Activated naive CD8-positive, alpha-beta T cell treated with anti-CD3 and anti-CD28 coated beads, Interleukin-2, amount 10 ng/mL, durations not matched to agents 7 days and 5 days (primary cell): Measurements from ENCODE around the gene CAMK2A. TPM values are rescaled to one million over a fixed set of nuclear protein-coding genes. Genes with fewer than 3 reads are reported as not detected.

Experiments used
- ATAC-seq: fragments of 150-1000 bp; cut with Tn5 transposase; one replicate; pipeline ENCODE4 v1.10.0; 2021; ENCODE audit warnings: low read depth, moderate library complexity
- POLR2A ChIA-PET: fragments of 350-600 bp; sonication (Branson Sonifier 250); formaldehyde crosslinking; loops from one replicate; lab custom pipeline; 2021; ENCODE audit warnings: antibody characterized with exemption; lab: Charles Lee
- DNase-seq: peaks from one replicate; pipeline ENCODE4 v3.0.0; 2021
- H3K27ac Mint-ChIP-seq: one replicate; pipeline ENCODE4 v1.8.0; 2022; ENCODE audit warnings: mild to moderate bottlenecking, mixed read lengths
- H3K27me3 Mint-ChIP-seq: one replicate; pipeline ENCODE4 v1.8.0; 2022; ENCODE audit warnings: mild to moderate bottlenecking, moderate library complexity, mixed read lengths
- H3K36me3 Mint-ChIP-seq: one replicate; pipeline ENCODE4 v1.8.0; 2021; ENCODE audit warnings: mild to moderate bottlenecking, mixed read lengths
- H3K4me1 Mint-ChIP-seq: one replicate; pipeline ENCODE4 v1.8.0; 2021; ENCODE audit warnings: mixed read lengths
- H3K4me3 Mint-ChIP-seq: one replicate; pipeline ENCODE4 v1.8.0; 2022; ENCODE audit warnings: mild to moderate bottlenecking, moderate library complexity, mixed read lengths
- H3K9me3 Mint-ChIP-seq: one replicate; pipeline ENCODE4 v1.8.0; 2021; ENCODE audit warnings: mixed read lengths
- total RNA-seq, 2 experiments: library from RNA; stranded (reverse); gene quantifications; one replicate each; pipeline ENCODE4 v1.2.3, GENCODE V29; 2021

Gene CAMK2A
- total RNA-seq, 2 experiments from 2014 or later: not detected

DNA sequence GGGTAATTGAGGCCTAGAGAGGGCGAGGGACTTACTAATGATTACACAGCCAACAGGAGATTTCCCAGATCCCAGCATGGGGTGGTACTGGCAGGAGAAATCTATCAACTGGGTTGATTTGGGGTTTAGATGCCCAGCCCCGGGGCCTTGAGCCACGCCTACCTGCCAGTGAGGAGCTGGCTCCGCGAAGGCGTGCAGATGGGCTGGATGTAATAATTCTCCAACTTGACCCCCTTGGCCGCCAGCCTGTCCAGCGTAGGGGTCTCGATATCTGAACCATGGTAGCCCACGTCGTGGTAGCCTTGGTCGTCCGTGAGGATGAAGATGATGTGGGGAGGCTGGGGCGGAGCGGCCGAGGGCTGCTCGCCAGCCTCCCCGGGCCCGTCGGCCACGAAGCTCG, 12.3 kb upstream of the CAMK2A start:
- Mint-ChIP-seq H3K27me3 (peaks cover 46% of the 10 kb centered on the region), H3K9me3 (no peaks in the 10 kb centered on the region), H3K27ac (no peak overlapping the region), H3K36me3 (no peaks in the 10 kb centered on the region), H3K4me3 (no peak overlapping the region), H3K4me1 (peaks cover 9% of the 10 kb centered on the region)
- DNase-seq: no peak
- POLR2A ChIA-PET: no interaction called here
- ATAC-seq: no peak

- Mint-ChIP-seq H3K4me3 (no peak overlapping the region), H3K27me3 (peaks cover 46% of the 10 kb centered on the region), H3K27ac (no peak overlapping the region), H3K36me3 (no peaks in the 10 kb centered on the region), H3K9me3 (no peaks in the 10 kb centered on the region), H3K4me1 (peaks cover 9% of the 10 kb centered on the region)
- DNase-seq: no peak
- POLR2A ChIA-PET: no interaction called here
- no peak for ATAC-seq
These were observed 11.6 kb upstream of the CAMK2A start for GRCh38 chr5:150301170-150301505.

GRCh38 chr5:150300496-150301169, 11.1 kb upstream of the CAMK2A start:
- Mint-ChIP-seq H3K27me3 (peaks cover 46% of the 10 kb centered on the region), H3K4me3 (no peak overlapping the region), H3K27ac (no peak overlapping the region), H3K9me3 (no peaks in the 10 kb centered on the region), H3K4me1 (peaks cover 8% of the 10 kb centered on the region), H3K36me3 (no peaks in the 10 kb centered on the region)
- DNase-seq (no peak), ATAC-seq (no peak)
- POLR2A ChIA-PET: no interaction called here

DNA sequence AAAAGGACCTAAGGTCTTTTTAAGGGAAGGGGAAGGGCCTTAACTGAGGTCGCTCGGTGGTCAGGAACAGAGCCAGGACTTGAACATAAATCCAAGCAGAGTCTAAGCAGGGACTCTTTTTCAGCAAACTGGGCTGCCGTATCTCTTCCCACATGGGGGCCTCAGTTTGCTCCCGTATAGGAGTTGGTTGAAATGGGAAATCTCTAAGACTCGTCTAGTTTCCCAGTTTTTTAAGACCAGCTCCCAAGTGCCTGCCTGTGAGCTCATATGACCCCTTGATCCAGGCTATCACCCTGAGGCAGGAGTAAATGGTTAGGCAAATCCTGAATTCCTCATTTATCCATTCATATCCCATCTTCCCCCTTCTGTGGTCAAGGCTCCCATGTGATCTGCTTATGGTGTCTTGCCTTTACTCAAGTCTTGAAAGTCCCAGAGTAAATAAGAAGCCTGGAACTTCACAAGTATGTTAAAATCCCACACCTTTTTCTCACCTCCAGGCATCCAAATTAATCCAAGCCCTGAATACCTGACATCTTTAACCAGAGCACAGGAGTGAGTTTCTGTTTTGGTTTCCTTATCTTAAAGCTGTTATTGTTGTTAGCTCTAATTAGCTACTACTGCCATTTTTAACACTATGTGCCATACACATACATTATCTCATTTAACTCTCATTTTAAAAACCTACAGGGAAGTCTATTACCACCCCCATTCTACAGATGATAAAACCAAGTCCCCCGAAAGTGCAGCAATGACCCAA, 10.2 kb upstream of the CAMK2A start:
- ATAC-seq (no peak), DNase-seq (no peak)
- POLR2A ChIA-PET: no interaction called here
- Mint-ChIP-seq H3K4me1 (peaks cover 4% of the 10 kb centered on the region), H3K9me3 (no peaks in the 10 kb centered on the region), H3K27me3 (peaks cover 42% of the 10 kb centered on the region), H3K4me3 (no peak overlapping the region), H3K27ac (no peak overlapping the region), H3K36me3 (no peaks in the 10 kb centered on the region)

- ATAC-seq (no peak), DNase-seq (no peak)
- no peak overlapping the region for H3K4me3 Mint-ChIP-seq
- POLR2A ChIA-PET: no interaction called here
- H3K9me3 Mint-ChIP-seq: no peaks in the 10 kb centered on the region
- H3K4me1 Mint-ChIP-seq: peaks cover 4% of the 10 kb centered on the region
- no peaks in the 10 kb centered on the region for H3K36me3 Mint-ChIP-seq
- peaks cover 36% of the 10 kb centered on the region for H3K27me3 Mint-ChIP-seq
- H3K27ac Mint-ChIP-seq: no peak overlapping the region
These were observed 9.3 kb upstream of the CAMK2A start for GRCh38 chr5:150298701-150299451.

GRCh38 chr5:150297934-150298595, 8.5 kb upstream of the CAMK2A start:
- DNase-seq (no peak), ATAC-seq (no peak)
- Mint-ChIP-seq H3K4me1 (peaks cover 4% of the 10 kb centered on the region), H3K27ac (no peak overlapping the region), H3K27me3 (peaks cover 28% of the 10 kb centered on the region), H3K36me3 (no peaks in the 10 kb centered on the region), H3K9me3 (no peaks in the 10 kb centered on the region), H3K4me3 (no peak overlapping the region)
- POLR2A ChIA-PET: no interaction called here

- DNase-seq (no peak), ATAC-seq (no peak)
- peaks cover 4% of the 10 kb centered on the region for H3K4me1 Mint-ChIP-seq
- no peaks in the 10 kb centered on the region for H3K9me3 Mint-ChIP-seq
- H3K27ac Mint-ChIP-seq: no peak overlapping the region
- H3K36me3 Mint-ChIP-seq: no peaks in the 10 kb centered on the region
- peaks cover 22% of the 10 kb centered on the region for H3K27me3 Mint-ChIP-seq
- H3K4me3 Mint-ChIP-seq: no peak overlapping the region
- POLR2A ChIA-PET: no interaction called here
These were observed 7.8 kb upstream of the CAMK2A start for GRCh38 chr5:150297236-150297890.

- no peak for ATAC-seq
- no peak for DNase-seq
- POLR2A ChIA-PET: no interaction called here
- Mint-ChIP-seq H3K4me3 (no peak overlapping the region), H3K9me3 (no peaks in the 10 kb centered on the region), H3K4me1 (peaks cover 4% of the 10 kb centered on the region), H3K27ac (no peak overlapping the region), H3K27me3 (peaks cover 17% of the 10 kb centered on the region), H3K36me3 (no peaks in the 10 kb centered on the region)
These were observed 6.9 kb upstream of the CAMK2A start for GRCh38 chr5:150296496-150296895.

GRCh38 chr5:150295741-150296486, 6.3 kb upstream of the CAMK2A start:
- peaks cover 11% of the 10 kb centered on the region for H3K27me3 Mint-ChIP-seq
- no peak overlapping the region for H3K27ac Mint-ChIP-seq
- H3K4me3 Mint-ChIP-seq: no peak overlapping the region
- peaks cover 4% of the 10 kb centered on the region for H3K4me1 Mint-ChIP-seq
- no peaks in the 10 kb centered on the region for H3K9me3 Mint-ChIP-seq
- POLR2A ChIA-PET: no interaction called here
- DNase-seq (no peak), ATAC-seq (no peak)
- H3K36me3 Mint-ChIP-seq: no peaks in the 10 kb centered on the region

DNA sequence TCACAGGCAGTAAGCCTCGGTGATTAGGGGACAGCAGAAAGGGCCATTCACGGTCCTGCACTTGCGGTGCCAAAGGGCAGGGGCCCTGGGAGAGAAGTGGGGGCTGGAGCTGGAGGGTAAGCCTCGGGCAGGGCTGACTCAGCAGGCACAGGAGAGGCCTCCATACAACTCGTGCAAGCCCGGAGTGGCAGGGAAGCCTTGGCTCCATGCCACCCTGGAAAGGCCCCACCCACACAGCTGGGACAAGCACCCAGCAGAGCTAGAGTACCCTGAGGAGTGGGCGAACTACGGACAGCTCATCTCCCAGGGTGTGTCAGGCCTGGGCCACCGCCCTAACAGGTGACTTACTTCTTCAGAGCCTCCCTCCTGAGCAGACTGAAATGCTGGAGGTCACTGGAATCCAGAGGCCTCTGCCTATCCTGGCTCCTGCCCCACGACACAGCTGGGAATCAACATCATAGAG, 5.6 kb upstream of the CAMK2A start:
- Mint-ChIP-seq H3K4me1 (peaks cover 4% of the 10 kb centered on the region), H3K27ac (no peak overlapping the region), H3K36me3 (no peaks in the 10 kb centered on the region), H3K27me3 (peaks cover 9% of the 10 kb centered on the region), H3K9me3 (no peaks in the 10 kb centered on the region), H3K4me3 (no peak overlapping the region)
- ATAC-seq (no peak), DNase-seq (no peak)
- POLR2A ChIA-PET: no interaction called here

DNA sequence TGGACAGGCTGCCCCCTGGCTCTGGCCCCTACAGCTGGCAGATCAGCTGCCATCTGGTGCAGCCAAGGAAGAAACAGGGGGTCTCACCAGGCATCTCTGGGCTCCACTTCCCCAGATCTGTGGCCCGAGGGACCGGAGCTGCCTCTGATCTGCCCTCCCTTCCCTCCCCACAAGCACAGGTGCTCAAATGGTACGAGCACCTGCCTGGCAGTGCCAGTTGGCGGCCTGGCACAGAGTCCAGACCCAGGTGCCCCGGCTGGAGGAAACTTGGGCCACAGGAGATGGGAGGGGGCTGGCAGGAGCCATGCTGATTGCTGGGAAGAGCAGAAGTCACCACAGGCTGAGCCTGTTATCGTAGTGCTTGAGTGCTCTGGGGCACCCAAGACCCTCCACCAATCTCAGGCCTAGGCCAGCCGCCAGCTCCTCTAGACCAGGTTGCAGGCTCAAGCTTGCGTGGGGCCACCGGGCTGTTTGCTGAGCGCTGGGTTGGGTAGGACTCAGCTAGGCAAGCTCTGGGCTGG, 5.0 kb upstream of the CAMK2A start:
- no peaks in the 10 kb centered on the region for H3K4me1 Mint-ChIP-seq
- H3K4me3 Mint-ChIP-seq: no peak overlapping the region
- DNase-seq (no peak), ATAC-seq (no peak)
- POLR2A ChIA-PET: no interaction called here
- no peaks in the 10 kb centered on the region for H3K9me3 Mint-ChIP-seq
- peaks cover 3% of the 10 kb centered on the region for H3K27me3 Mint-ChIP-seq
- no peaks in the 10 kb centered on the region for H3K36me3 Mint-ChIP-seq
- H3K27ac Mint-ChIP-seq: no peak overlapping the region

DNA sequence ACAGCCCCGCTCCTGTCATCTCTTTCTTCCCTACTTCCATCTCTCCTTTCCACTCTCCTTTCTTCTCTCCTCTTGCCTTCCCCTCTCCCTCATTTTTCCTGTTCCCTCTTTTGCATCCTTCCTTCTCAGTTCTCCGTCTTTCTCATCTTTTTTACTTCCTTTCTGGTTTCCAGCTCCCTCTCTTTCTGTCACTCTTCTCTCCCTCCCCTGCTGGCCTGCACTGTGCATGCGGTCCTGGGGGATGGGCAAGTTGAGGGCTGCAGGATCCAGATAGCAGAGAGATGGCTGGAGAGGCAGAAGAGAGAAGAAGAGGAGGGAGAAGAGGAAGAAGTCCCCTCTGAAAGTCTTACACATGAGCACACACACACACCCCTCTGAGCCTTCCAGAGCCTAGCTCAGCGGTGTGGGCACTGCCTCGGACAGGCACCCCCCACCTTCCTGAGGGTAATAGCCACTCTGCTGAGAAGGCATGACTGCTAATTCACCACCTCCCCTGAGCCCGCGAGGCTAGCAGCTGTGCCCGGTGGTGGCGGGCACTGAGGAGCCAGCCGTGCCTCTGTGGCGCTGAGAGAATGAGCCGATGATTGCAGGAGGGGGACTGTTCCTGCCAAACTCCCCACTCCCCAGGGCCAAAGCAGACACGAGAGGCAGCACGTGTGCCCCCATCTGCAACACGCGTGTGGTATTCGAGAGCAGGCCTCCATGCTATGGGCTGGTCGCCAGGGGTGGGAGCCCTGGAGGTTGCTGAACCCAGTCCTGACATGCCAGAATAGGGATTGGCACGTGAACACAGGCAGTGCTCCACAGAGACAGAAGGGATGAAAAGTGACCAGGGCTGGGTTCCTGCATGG, 3.7 kb upstream of the CAMK2A start:
- no peak overlapping the region for H3K4me3 Mint-ChIP-seq
- H3K9me3 Mint-ChIP-seq: no peaks in the 10 kb centered on the region
- no peak overlapping the region for H3K27ac Mint-ChIP-seq
- DNase-seq: no peak
- no peaks in the 10 kb centered on the region for H3K4me1 Mint-ChIP-seq
- peaks cover 6% of the 10 kb centered on the region for H3K27me3 Mint-ChIP-seq
- no peaks in the 10 kb centered on the region for H3K36me3 Mint-ChIP-seq
- no peak for ATAC-seq
- POLR2A ChIA-PET: no interaction called here
